ENCODE results near the gene LRRC2.
A peak's percentile ranks its signal among the peaks of the same experiment; 100 is the strongest.
"Not testable (repeated sequence)": the region's sequence is repeated elsewhere in the genome, so short reads cannot be mapped to it uniquely, and the experiment has no call there.

LRRC2 gene

GRCh38 chr3:46551615-46552014, 14.5 kb downstream of the LRRC2 start:
- no peak for DNase-seq

- no peak for DNase-seq
Measured at GRCh38 chr3:46549989-46550388, 16.1 kb downstream of the LRRC2 start.

- no peak for DNase-seq
Measured at GRCh38 chr3:46549408-46549904, 16.6 kb downstream of the LRRC2 start.

- DNase-seq = not testable (repeated sequence)
Measured at GRCh38 chr3:46548611-46549010, 17.5 kb downstream of the LRRC2 start.

- no peak for DNase-seq
Measured at GRCh38 chr3:46546896-46547440, 19.1 kb downstream of the LRRC2 start.

GRCh38 chr3:46545818-46546630, 20.1 kb downstream of the LRRC2 start:
- no peak for DNase-seq

GRCh38 chr3:46544771-46545503, 21.2 kb downstream of the LRRC2 start:
- no peak for DNase-seq

GRCh38 chr3:46542801-46543201, 23.3 kb downstream of the LRRC2 start:
- no peak for DNase-seq

GRCh38 chr3:46542344-46542743, 23.8 kb downstream of the LRRC2 start:
- no peak for DNase-seq

GRCh38 chr3:46541835-46542234, 24.3 kb downstream of the LRRC2 start:
- no peak for DNase-seq

GRCh38 chr3:46540550-46540949, 25.6 kb downstream of the LRRC2 start:
- DNase-seq = no peak

GRCh38 chr3:46539443-46540005, 26.6 kb downstream of the LRRC2 start:
- DNase-seq = no peak

- DNase-seq = peak; percentile 41
Measured at GRCh38 chr3:46538803-46539442, 27.2 kb downstream of the LRRC2 start.

- not testable (repeated sequence) for DNase-seq
Measured at GRCh38 chr3:46538425-46538802, 27.7 kb downstream of the LRRC2 start.

GRCh38 chr3:46537779-46538178, 28.3 kb downstream of the LRRC2 start:
- no peak for DNase-seq

- no peak for DNase-seq
Measured at GRCh38 chr3:46537316-46537715, 28.8 kb downstream of the LRRC2 start.

GRCh38 chr3:46536758-46537157, 29.3 kb downstream of the LRRC2 start:
- DNase-seq = no peak

- DNase-seq = no peak
Measured at GRCh38 chr3:46535746-46536145, 30.4 kb downstream of the LRRC2 start.

GRCh38 chr3:46533091-46533490, 33.0 kb downstream of the LRRC2 start:
- no peak for DNase-seq

- DNase-seq = no peak
Measured at GRCh38 chr3:46527239-46527638, 38.9 kb downstream of the LRRC2 start.

- no peak for DNase-seq
Measured at GRCh38 chr3:46524832-46525231, 41.3 kb downstream of the LRRC2 start.

- no peak for DNase-seq
Measured at GRCh38 chr3:46524008-46524407, 42.1 kb downstream of the LRRC2 start.

GRCh38 chr3:46523556-46523955, 42.5 kb downstream of the LRRC2 start:
- DNase-seq = no peak
